B cell (primary cell): ENCODE measurements around the gene PCGF3.

Source experiments
- EZH2 ChIP-seq: IDR thresholded peaks from 2 replicates; pipeline ENCODE4 v1.6.1; 2012; ENCODE audit warnings: borderline replicate concordance, low read depth, mild to moderate bottlenecking, moderate library complexity, low read length; ENCODE audit not compliant: insufficient read depth, poor library complexity, severe bottlenecking
- TF ChIP-seq, protein P1 (sequence below): fragments of 200-600 bp; IDR thresholded peaks from one replicate; pipeline ENCODE4 v1.8.0; 2022; ENCODE audit warnings: antibody characterized with exemption, mild to moderate bottlenecking

DNA sequence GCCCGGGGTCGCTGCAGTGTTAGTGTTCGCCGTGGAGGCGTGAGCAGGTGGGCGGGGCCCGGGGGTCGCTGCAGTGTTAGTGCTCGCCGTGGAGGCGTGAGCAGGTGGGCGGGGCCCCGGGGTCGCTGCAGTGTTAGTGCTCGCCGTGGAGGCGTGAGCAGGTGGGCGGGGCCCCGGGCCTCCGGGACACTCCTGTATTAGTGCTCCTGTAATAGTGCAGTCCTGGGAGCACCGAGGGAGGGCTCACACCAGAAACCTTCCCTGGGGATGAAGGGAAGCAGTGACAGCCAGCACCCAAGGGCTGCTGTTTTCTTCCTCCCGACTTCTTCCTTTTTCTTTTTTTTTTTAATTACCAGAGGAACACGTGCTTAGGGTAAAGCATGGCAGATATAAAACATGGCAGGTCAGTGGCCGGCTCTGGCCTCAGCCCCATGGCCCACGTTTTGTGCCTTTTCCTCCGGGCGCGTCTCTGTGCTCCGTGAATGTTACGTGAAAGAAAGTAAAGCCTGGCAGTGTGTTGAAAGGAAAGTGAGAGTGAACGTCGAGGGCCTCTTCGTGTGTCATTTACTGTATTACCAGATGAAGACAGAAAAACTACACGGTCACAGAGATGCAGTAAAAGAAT is 42.0 kb downstream of the PCGF3 start:
- TF ChIP-seq, protein P1, sequence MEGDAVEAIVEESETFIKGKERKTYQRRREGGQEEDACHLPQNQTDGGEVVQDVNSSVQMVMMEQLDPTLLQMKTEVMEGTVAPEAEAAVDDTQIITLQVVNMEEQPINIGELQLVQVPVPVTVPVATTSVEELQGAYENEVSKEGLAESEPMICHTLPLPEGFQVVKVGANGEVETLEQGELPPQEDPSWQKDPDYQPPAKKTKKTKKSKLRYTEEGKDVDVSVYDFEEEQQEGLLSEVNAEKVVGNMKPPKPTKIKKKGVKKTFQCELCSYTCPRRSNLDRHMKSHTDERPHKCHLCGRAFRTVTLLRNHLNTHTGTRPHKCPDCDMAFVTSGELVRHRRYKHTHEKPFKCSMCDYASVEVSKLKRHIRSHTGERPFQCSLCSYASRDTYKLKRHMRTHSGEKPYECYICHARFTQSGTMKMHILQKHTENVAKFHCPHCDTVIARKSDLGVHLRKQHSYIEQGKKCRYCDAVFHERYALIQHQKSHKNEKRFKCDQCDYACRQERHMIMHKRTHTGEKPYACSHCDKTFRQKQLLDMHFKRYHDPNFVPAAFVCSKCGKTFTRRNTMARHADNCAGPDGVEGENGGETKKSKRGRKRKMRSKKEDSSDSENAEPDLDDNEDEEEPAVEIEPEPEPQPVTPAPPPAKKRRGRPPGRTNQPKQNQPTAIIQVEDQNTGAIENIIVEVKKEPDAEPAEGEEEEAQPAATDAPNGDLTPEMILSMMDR, result no peak
- TF ChIP-seq EZH2, result no peak
